CD4-positive, alpha-beta T cell treated with Interleukin-17A for 1 hour (primary cell): Measurements from ENCODE around the gene KRT6C.

Experiments used
- DNase-seq: peaks from one replicate; pipeline ENCODE4 v3.0.0-alpha.2; 2020

KRT6C gene

GRCh38 chr12:52434081-52434733 lies 39.4 kb downstream of the KRT6C start, which contains the start of gene KRT75:
TSS of gene KRT75 (minus strand) at chr12:52434371. CDS start at chr12:52434304, 67 bp downstream.
- DNase-seq, result no peak

- no peak for DNase-seq
Observed at GRCh38 chr12:52433501-52434080, 40.0 kb downstream of the KRT6C start.

GRCh38 chr12:52432559-52433207 lies 40.9 kb downstream of the KRT6C start:
- DNase-seq, result no peak

GRCh38 chr12:52428121-52428520 lies 45.5 kb downstream of the KRT6C start:
- DNase-seq, result no peak

GRCh38 chr12:52427083-52427482 lies 46.5 kb downstream of the KRT6C start:
- no peak for DNase-seq

- DNase-seq, result no peak
Observed at GRCh38 chr12:52426034-52426433, 47.6 kb downstream of the KRT6C start.

GRCh38 chr12:52425466-52425865 lies 48.1 kb downstream of the KRT6C start:
- DNase-seq, result no peak

GRCh38 chr12:52423661-52424500 lies 49.7 kb downstream of the KRT6C start:
- no peak for DNase-seq

- DNase-seq, result no peak
Observed at GRCh38 chr12:52423035-52423434, 50.6 kb downstream of the KRT6C start.

GRCh38 chr12:52419656-52420055 lies 53.9 kb downstream of the KRT6C start:
- DNase-seq, result no peak

- DNase-seq, result no peak
Observed at GRCh38 chr12:52418576-52419110, 55.0 kb downstream of the KRT6C start.
